ENCODE results near the gene ARSB.

DNA sequence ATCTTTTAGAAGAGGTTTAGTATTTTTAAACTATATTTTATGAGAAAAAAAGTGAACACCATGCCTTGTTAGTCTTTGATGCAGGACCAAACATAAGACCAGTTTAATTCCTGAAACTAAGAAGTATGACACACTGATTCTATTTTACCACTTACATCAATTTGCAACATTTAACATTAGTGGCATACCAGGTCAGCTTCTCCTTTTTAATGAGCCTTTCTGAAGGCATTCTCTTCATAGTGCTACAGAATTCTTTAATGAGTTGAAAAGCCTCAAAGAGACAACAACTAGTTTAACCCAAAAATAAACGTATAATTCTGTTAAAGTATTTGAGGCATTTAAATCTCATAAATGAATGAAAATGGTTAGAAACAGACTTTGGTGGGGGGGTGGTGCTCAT, 28.2 kb downstream of the ARSB start:
- TF ChIP-seq, protein P1, sequence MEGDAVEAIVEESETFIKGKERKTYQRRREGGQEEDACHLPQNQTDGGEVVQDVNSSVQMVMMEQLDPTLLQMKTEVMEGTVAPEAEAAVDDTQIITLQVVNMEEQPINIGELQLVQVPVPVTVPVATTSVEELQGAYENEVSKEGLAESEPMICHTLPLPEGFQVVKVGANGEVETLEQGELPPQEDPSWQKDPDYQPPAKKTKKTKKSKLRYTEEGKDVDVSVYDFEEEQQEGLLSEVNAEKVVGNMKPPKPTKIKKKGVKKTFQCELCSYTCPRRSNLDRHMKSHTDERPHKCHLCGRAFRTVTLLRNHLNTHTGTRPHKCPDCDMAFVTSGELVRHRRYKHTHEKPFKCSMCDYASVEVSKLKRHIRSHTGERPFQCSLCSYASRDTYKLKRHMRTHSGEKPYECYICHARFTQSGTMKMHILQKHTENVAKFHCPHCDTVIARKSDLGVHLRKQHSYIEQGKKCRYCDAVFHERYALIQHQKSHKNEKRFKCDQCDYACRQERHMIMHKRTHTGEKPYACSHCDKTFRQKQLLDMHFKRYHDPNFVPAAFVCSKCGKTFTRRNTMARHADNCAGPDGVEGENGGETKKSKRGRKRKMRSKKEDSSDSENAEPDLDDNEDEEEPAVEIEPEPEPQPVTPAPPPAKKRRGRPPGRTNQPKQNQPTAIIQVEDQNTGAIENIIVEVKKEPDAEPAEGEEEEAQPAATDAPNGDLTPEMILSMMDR (IDR thresholded peaks at IDR 0.05): no peak
- TF ChIP-seq POLR2A (IDR thresholded peaks at IDR 0.05): no peak
- no peak for TF ChIP-seq POLR2AphosphoS5 (IDR thresholded peaks at IDR 0.05)

All from upper lobe of left lung (tissue), 4 donors.